Measurements from ENCODE around the gene GALNT15. TPM values are rescaled to one million over a fixed set of nuclear protein-coding genes. Genes with fewer than 3 reads are reported as not detected.

Gene GALNT15
- total and polyA plus RNA-seq, 2 donors (not counting 3 experiments of a cell fraction or from before 2014, with no cell fraction given) = 0.87 to 5.4 TPM

DNA sequence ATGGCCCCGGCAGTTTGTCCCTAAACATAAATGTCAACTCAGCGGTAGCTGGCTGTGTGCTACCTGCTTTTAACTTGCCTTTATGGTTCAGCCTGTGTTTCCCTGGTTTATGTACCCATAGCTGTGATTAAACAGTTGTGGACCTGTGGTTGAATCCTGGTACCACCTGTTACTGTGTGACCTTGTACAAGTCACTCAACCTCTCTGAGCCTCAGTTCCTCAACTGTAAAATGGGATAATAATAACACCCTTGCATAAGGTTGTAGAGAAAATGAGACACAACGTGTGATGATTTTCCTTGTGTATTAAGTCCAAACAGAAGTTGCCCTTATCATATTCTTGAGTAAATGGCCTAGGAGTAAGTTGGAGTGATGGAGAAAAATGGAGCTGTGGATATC lies 6.3 kb downstream of the GALNT15 start:
- Histone ChIP-seq H2AFZ (ENCODE audit: low read depth, low read length) (no peak overlapping the region), H3K27ac (ENCODE audit: insufficient read depth, low read depth, low read length) (no peak overlapping the region), H3K27me3 (ENCODE audit: control insufficient read depth in 2 of 2, insufficient read depth in 2 of 2, low read length in 2 of 2) (no peaks in the 10 kb centered on the region), H4K20me1 (replicated peaks; ENCODE audit: control insufficient read depth, extremely low read depth, insufficient read depth, low read length) (no peaks in the 10 kb centered on the region), H3K4me3 (replicated peaks in 1 of 3; ENCODE audit: insufficient read depth in 1 of 3, low read depth in 1 of 3, low read length in 3 of 3) (no peak overlapping the region), H3K4me2 (ENCODE audit: insufficient read depth, low read length) (no peak overlapping the region), H3K4me1 (ENCODE audit: control insufficient read depth, extremely low read depth, insufficient read depth, low read length) (no peaks in the 10 kb centered on the region), H3K9me3 (replicated peaks; ENCODE audit: control insufficient read depth, insufficient read depth, low read length) (no peaks in the 10 kb centered on the region), H3K79me2 (ENCODE audit: control insufficient read depth, insufficient read depth, low read length) (no peaks in the 10 kb centered on the region), H3K36me3 (ENCODE audit: control insufficient read depth in 2 of 2, extremely low read depth in 1 of 2, insufficient read depth in 2 of 2, low read length in 2 of 2) (no peaks in the 10 kb centered on the region), H3K9me1 (replicated peaks; ENCODE audit: control insufficient read depth, extremely low read depth, insufficient read depth, low read length) (no peaks in the 10 kb centered on the region), H3K9ac (replicated peaks; ENCODE audit: extremely low read depth, insufficient read depth, low read length) (no peak overlapping the region)
- TF ChIP-seq GATA2 (IDR thresholded peaks at IDR 0.05; ENCODE audit: insufficient read depth, insufficient read length, low read depth, low read length) = no peak
- TF ChIP-seq, protein P1, sequence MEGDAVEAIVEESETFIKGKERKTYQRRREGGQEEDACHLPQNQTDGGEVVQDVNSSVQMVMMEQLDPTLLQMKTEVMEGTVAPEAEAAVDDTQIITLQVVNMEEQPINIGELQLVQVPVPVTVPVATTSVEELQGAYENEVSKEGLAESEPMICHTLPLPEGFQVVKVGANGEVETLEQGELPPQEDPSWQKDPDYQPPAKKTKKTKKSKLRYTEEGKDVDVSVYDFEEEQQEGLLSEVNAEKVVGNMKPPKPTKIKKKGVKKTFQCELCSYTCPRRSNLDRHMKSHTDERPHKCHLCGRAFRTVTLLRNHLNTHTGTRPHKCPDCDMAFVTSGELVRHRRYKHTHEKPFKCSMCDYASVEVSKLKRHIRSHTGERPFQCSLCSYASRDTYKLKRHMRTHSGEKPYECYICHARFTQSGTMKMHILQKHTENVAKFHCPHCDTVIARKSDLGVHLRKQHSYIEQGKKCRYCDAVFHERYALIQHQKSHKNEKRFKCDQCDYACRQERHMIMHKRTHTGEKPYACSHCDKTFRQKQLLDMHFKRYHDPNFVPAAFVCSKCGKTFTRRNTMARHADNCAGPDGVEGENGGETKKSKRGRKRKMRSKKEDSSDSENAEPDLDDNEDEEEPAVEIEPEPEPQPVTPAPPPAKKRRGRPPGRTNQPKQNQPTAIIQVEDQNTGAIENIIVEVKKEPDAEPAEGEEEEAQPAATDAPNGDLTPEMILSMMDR (IDR thresholded peaks at IDR 0.05; ENCODE audit: extremely low read depth in 1 of 2, insufficient read depth in 1 of 2, low read depth in 1 of 2, low read length in 2 of 2) = no peak
- no peak for TF ChIP-seq FOS (IDR thresholded peaks at IDR 0.05; ENCODE audit: borderline replicate concordance, insufficient read depth, low read length)
- TF ChIP-seq POLR2A (IDR thresholded peaks at IDR 0.05; ENCODE audit: low read depth, low read length) = no peak
- TF ChIP-seq, protein P2, sequence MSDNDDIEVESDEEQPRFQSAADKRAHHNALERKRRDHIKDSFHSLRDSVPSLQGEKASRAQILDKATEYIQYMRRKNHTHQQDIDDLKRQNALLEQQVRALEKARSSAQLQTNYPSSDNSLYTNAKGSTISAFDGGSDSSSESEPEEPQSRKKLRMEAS (IDR thresholded peaks at IDR 0.05; ENCODE audit: insufficient read depth, insufficient read length) = no peak
- no peak for TF ChIP-seq MYC (IDR thresholded peaks at IDR 0.05; ENCODE audit: low read depth, low read length)
- no peak for TF ChIP-seq EZH2 (IDR thresholded peaks at IDR 0.05; ENCODE audit: borderline replicate concordance, low read depth, low read length, severe bottlenecking)
- TF ChIP-seq JUN (IDR thresholded peaks at IDR 0.05; ENCODE audit: borderline replicate concordance, insufficient read depth, insufficient read length, low read depth) = no peak
- no peak for TF ChIP-seq POLR2AphosphoS5 (IDR thresholded peaks at IDR 0.05; ENCODE audit: insufficient read depth, low read depth, low read length)
- no TSS peak for BruUV-seq (replicated peaks)
- ChIA-PET POLR2A (no interaction called here), CTCF (interaction anchor here (0.9 to 13.3 kb wide), 3 partner anchors 67 to 173 kb away, joined by 3 to 459 read pairs (median 3); no protein-coding TSS in a partner anchor)
- dilution Hi-C loops (cut with MboI; ENCODE audit: extremely low pct_ligation_motif_present, low sequenced_read_pairs) (no loop called here), intact Hi-C loops (cut with micrococcal nuclease) (no loop called here)
- DNase-seq (ENCODE audit: low read depth, low spot score) (no peak), FAIRE-seq (no peak)
